K562 (cell line): Measurements from ENCODE around the gene CNOT4. TPM values are rescaled to one million over a fixed set of nuclear protein-coding genes. Genes with fewer than 3 reads are reported as not detected.

Experiments
- CEBPZ ChIP-seq: fragments of 150-350 bp; IDR thresholded peaks from 2 replicates; pipeline ENCODE4 v1.6.1; 2014; ENCODE audit warnings: low read depth, mild to moderate bottlenecking, low read length, borderline replicate concordance
- ERF ChIP-seq: fragments of 450-650 bp; formaldehyde crosslinking; IDR thresholded peaks from 2 replicates; pipeline ENCODE4 v1.4.0; 2020; ENCODE audit warnings: mild to moderate bottlenecking, mixed read lengths
- HDAC6 ChIP-seq: IDR thresholded peaks from 2 replicates; pipeline ENCODE4 v1.6.1; 2012; ENCODE audit warnings: low read depth, mild to moderate bottlenecking, control low read depth, inconsistent platforms, low read length, moderate library complexity
- ILK ChIP-seq: fragments of 450-650 bp; IDR thresholded peaks from 2 replicates; pipeline ENCODE4 v1.6.1; 2016; ENCODE audit warnings: missing genetic modification characterization, low read depth, mild to moderate bottlenecking, missing compliant biosample characterization, moderate library complexity, borderline replicate concordance
- NR0B1 ChIP-seq: fragments of 450-650 bp; IDR thresholded peaks from one replicate; pipeline ENCODE4 v1.6.1; 2018; ENCODE audit warnings: mild to moderate bottlenecking, moderate library complexity; ENCODE audit not compliant: partially characterized antibody
- PTBP1 ChIP-seq: fragments of 200-400 bp; formaldehyde crosslinking; IDR thresholded peaks from 2 replicates; pipeline ENCODE4 v1.6.1; 2017; ENCODE audit warnings: low read depth, low read length
- SETDB1 ChIP-seq: IDR thresholded peaks from one replicate; pipeline ENCODE4 v1.6.1; 2012; ENCODE audit warnings: low read length, control low read depth, inconsistent platforms
- STAT5B ChIP-seq: fragments of 250-450 bp; sonication (Bioruptor Pico); IDR thresholded peaks from 2 replicates; pipeline ENCODE4 v1.8.0; 2021; ENCODE audit warnings: mild to moderate bottlenecking, inconsistent platforms
- ZBTB1 ChIP-seq: sonication (generic); formaldehyde crosslinking; IDR thresholded peaks from 2 replicates; pipeline ENCODE4 v1.8.1; 2023; ENCODE audit warnings: missing genetic modification reagents, low read depth, mild to moderate bottlenecking, borderline replicate concordance
- ZBTB33 ChIP-seq: sonication (generic); formaldehyde crosslinking; IDR thresholded peaks from 2 replicates; pipeline ENCODE4 v1.8.1; 2023; ENCODE audit warnings: mild to moderate bottlenecking, missing genetic modification reagents
- ZNF408 ChIP-seq: fragments of 250-450 bp; sonication (Bioruptor Pico); IDR thresholded peaks from 2 replicates; pipeline ENCODE4 v1.4.0; 2020; ENCODE audit warnings: low read depth, mild to moderate bottlenecking, moderate library complexity
- polyA plus RNA-seq, 8 experiments: library from polyadenylated mRNA; depleted of rRNA in 4 of 8; stranded (reverse) in 5 of 8; unstranded in 3 of 8; fragments of >200 nt; fragmentation: Nextera tagmentation in 2 of 8; fragmentation: Illumina TruSeq in 1 of 8; extraction: Ambion mirVana in 2 of 8; extraction: Trizol in 1 of 8; gene quantifications; 2 replicates each; pipeline versions ENCODE4 v1.2.1 to v1.2.3, GENCODE V29; 2011 to 2014; ENCODE audit warnings: inconsistent platforms in 1 of 8, missing spikeins in 1 of 8
- total RNA-seq, 7 experiments: library from RNA; depleted of rRNA in 6 of 7; stranded (reverse); fragments of >200 nt in 6 of 7; fragmentation: Illumina TruSeq in 2 of 7; extraction: Trizol in 2 of 7; gene quantifications; 2 replicates each; pipeline versions ENCODE4 v1.2.1 to v1.2.3, GENCODE V29; 2011 to 2021; ENCODE audit warnings: low replicate concordance in 1 of 7
- TF ChIP-seq, protein P1 (sequence below): fragments of 250-450 bp; sonication (Bioruptor Pico); IDR thresholded peaks from 2 replicates; pipeline ENCODE4 v1.9.0; 2021; ENCODE audit warnings: mild to moderate bottlenecking
- TF ChIP-seq, protein P2 (sequence below), 2 experiments: fragments of 150-350 bp in 1 of 2; IDR thresholded peaks; 2 replicates each; pipeline ENCODE4 v1.6.1; 2012 to 2016; ENCODE audit warnings: low read depth in 2 of 2, low read length in 2 of 2, mild to moderate bottlenecking in 1 of 2, moderate library complexity in 1 of 2

The CNOT4 gene
- total and polyA plus RNA-seq, 9 of the 15 experiments (the other 6 are each of a cell fraction or from before 2014, with no cell fraction given) = 8.6 to 24.1 (median 15.4) TPM

DNA sequence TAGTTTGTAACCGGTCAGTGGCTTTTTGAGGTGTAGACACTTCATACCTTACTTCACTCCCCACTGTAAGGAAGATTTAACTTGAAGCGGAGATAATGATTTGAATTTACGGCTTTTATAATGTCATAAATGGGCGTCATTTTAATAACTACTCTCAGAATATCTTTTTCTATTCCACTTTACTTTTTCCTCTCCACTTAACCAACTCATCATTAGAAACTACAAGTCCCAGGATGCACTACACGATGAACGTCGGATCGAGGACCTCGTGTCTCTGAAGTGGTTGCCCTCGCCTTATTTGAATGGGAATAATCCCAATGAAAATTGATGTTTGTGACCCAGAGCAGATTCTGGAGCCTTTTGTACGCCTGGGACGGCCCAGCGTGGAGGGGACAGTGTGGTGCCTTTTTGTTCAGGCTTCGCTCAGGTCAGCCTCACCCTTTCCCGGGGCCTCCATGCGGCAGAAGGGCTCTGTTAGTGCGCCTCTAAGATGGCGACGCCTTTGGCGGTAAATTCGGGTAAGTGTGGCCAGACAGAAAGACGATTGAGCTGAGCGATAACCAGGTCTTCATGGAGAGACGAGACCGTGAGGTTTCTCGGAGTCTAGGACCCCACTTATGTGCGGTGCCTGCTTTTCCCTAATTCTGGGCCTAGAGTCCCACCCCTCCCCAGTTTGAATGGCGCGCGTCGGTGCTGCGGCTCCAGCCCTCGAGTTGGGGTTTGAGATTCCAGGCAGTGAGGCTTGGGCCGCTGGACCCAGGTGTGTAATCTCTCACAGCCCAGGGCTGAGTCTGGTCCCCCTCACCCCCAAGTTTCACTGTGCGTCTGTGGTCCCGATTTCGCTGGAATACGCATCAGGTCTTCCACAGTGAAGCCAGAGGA lies 47.8 kb upstream of the CNOT4 start, which contains the start of gene NUP205 (continued):
- no peak for TF ChIP-seq CEBPZ
- TF ChIP-seq, protein P1, sequence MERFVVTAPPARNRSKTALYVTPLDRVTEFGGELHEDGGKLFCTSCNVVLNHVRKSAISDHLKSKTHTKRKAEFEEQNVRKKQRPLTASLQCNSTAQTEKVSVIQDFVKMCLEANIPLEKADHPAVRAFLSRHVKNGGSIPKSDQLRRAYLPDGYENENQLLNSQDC (CRISPR knock-in tag) = peak; percentile 8; the same call in 1 of the 2 replicates
- no peak for TF ChIP-seq STAT5B (CRISPR knock-in tag)
- TF ChIP-seq NR0B1 = no peak
- TF ChIP-seq ERF (CRISPR knock-in tag) = peak; percentile 91; the same call in 1 of the 2 replicates
- TF ChIP-seq SETDB1 = peak; percentile 92
- peak; percentile 83; the same call in 1 of the 2 replicates for TF ChIP-seq ZBTB33 (CRISPR knock-in tag)
- no peak for TF ChIP-seq ZNF408 (CRISPR knock-in tag)
- no peak for TF ChIP-seq ZBTB1 (CRISPR knock-in tag)
- TF ChIP-seq ILK (tag) = no peak
- TF ChIP-seq HDAC6 = peak; percentile 68; the same call in 1 of the 2 replicates
- TF ChIP-seq, protein P2, sequence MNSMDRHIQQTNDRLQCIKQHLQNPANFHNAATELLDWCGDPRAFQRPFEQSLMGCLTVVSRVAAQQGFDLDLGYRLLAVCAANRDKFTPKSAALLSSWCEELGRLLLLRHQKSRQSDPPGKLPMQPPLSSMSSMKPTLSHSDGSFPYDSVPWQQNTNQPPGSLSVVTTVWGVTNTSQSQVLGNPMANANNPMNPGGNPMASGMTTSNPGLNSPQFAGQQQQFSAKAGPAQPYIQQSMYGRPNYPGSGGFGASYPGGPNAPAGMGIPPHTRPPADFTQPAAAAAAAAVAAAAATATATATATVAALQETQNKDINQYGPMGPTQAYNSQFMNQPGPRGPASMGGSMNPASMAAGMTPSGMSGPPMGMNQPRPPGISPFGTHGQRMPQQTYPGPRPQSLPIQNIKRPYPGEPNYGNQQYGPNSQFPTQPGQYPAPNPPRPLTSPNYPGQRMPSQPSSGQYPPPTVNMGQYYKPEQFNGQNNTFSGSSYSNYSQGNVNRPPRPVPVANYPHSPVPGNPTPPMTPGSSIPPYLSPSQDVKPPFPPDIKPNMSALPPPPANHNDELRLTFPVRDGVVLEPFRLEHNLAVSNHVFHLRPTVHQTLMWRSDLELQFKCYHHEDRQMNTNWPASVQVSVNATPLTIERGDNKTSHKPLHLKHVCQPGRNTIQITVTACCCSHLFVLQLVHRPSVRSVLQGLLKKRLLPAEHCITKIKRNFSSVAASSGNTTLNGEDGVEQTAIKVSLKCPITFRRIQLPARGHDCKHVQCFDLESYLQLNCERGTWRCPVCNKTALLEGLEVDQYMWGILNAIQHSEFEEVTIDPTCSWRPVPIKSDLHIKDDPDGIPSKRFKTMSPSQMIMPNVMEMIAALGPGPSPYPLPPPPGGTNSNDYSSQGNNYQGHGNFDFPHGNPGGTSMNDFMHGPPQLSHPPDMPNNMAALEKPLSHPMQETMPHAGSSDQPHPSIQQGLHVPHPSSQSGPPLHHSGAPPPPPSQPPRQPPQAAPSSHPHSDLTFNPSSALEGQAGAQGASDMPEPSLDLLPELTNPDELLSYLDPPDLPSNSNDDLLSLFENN (IDR thresholded peaks at IDR 0.05; ENCODE audit: low read depth in 2 of 2, low read length in 2 of 2) = no peak
- no peak for TF ChIP-seq PTBP1
